Measurements from ENCODE around the gene CALHM6.

GRCh38 chr6:116417661-116418060 is 43.5 kb upstream of the CALHM6 start:
- TF ChIP-seq CTCF (IDR thresholded peaks at IDR 0.05) (no peak), POLR2A (IDR thresholded peaks at IDR 0.05) (no peak)
